ENCODE data around the gene CST4.
"Not testable (repeated sequence)": the region's sequence is repeated elsewhere in the genome, so short reads cannot be mapped to it uniquely, and the experiment has no call there.

The CST4 gene

GRCh38 chr20:23690581-23690980 is 1.7 kb upstream of the CST4 start:
- Histone ChIP-seq H3K36me3 (ENCODE audit: control insufficient read depth, insufficient read depth, low read length) (no peaks in the 10 kb centered on the region), H3K9me3 (ENCODE audit: control insufficient read depth, low read length) (no peaks in the 10 kb centered on the region), H3K4me3 (ENCODE audit: insufficient read depth, low read depth, low read length) (no peak overlapping the region), H3K27me3 (ENCODE audit: control insufficient read depth, insufficient read depth, low read length, poor library complexity, severe bottlenecking) (no peaks in the 10 kb centered on the region), H3K4me1 (ENCODE audit: control insufficient read depth, insufficient read depth, low read length) (no peaks in the 10 kb centered on the region), H3K27ac (ENCODE audit: insufficient read depth, low read depth, low read length, poor library complexity, severe bottlenecking) (no peak overlapping the region)
- 89 to 95% methylated on average over 8 of the region's 8 CpGs for WGBS, 2 experiments

- Histone ChIP-seq H3K4me1 (ENCODE audit: control insufficient read depth, insufficient read depth, low read length) (no peaks in the 10 kb centered on the region), H3K27me3 (ENCODE audit: control insufficient read depth, insufficient read depth, low read length, poor library complexity, severe bottlenecking) (no peaks in the 10 kb centered on the region), H3K36me3 (ENCODE audit: control insufficient read depth, insufficient read depth, low read length) (no peaks in the 10 kb centered on the region), H3K27ac (ENCODE audit: insufficient read depth, low read depth, low read length, poor library complexity, severe bottlenecking) (no peak overlapping the region), H3K9me3 (ENCODE audit: control insufficient read depth, low read length) (no peaks in the 10 kb centered on the region), H3K4me3 (ENCODE audit: insufficient read depth, low read depth, low read length) (no peak overlapping the region)
- WGBS, 2 experiments: 85 to 90% methylated on average over 3 of the region's 3 CpGs
Measured at GRCh38 chr20:23689399-23689690, 507 bp upstream of the CST4 start.

- Histone ChIP-seq H3K4me3 (ENCODE audit: insufficient read depth, low read depth, low read length) (no peak overlapping the region), H3K36me3 (ENCODE audit: control insufficient read depth, insufficient read depth, low read length) (no peaks in the 10 kb centered on the region), H3K27me3 (ENCODE audit: control insufficient read depth, insufficient read depth, low read length, poor library complexity, severe bottlenecking) (no peaks in the 10 kb centered on the region), H3K9me3 (ENCODE audit: control insufficient read depth, low read length) (no peaks in the 10 kb centered on the region), H3K4me1 (ENCODE audit: control insufficient read depth, insufficient read depth, low read length) (no peaks in the 10 kb centered on the region), H3K27ac (ENCODE audit: insufficient read depth, low read depth, low read length, poor library complexity, severe bottlenecking) (no peak overlapping the region)
- WGBS, 2 experiments: 83 to 87% methylated on average over 3 of the region's 3 CpGs
Measured at GRCh38 chr20:23687986-23688385, 852 bp downstream of the CST4 start.

GRCh38 chr20:23686046-23686750 is 2.6 kb downstream of the CST4 start:
- WGBS, 2 experiments: 95% methylated on average over 4 of the region's 4 CpGs
- Histone ChIP-seq H3K36me3 (ENCODE audit: control insufficient read depth, insufficient read depth, low read length) (no peaks in the 10 kb centered on the region), H3K27ac (ENCODE audit: insufficient read depth, low read depth, low read length, poor library complexity, severe bottlenecking) (no peak overlapping the region), H3K27me3 (ENCODE audit: control insufficient read depth, insufficient read depth, low read length, poor library complexity, severe bottlenecking) (no peaks in the 10 kb centered on the region), H3K4me1 (ENCODE audit: control insufficient read depth, insufficient read depth, low read length) (no peaks in the 10 kb centered on the region), H3K9me3 (ENCODE audit: control insufficient read depth, low read length) (no peaks in the 10 kb centered on the region), H3K4me3 (ENCODE audit: insufficient read depth, low read depth, low read length) (no peak overlapping the region)

- WGBS, 2 experiments: 85 to 91% methylated on average over 4 of the region's 4 CpGs
- not testable (repeated sequence) for H3K4me3 ChIP-seq (ENCODE audit: insufficient read depth, low read depth, low read length); H3K36me3 ChIP-seq (ENCODE audit: control insufficient read depth, insufficient read depth, low read length); H3K9me3 ChIP-seq (ENCODE audit: control insufficient read depth, low read length); H3K27me3 ChIP-seq (ENCODE audit: control insufficient read depth, insufficient read depth, low read length, poor library complexity, severe bottlenecking); H3K4me1 ChIP-seq (ENCODE audit: control insufficient read depth, insufficient read depth, low read length); H3K27ac ChIP-seq (ENCODE audit: insufficient read depth, low read depth, low read length, poor library complexity, severe bottlenecking)
Measured at GRCh38 chr20:23685529-23685896, 3.3 kb downstream of the CST4 start.

GRCh38 chr20:23684261-23684660 is 4.6 kb downstream of the CST4 start:
- Histone ChIP-seq H3K9me3 (ENCODE audit: control insufficient read depth, low read length) (no peaks in the 10 kb centered on the region), H3K4me1 (ENCODE audit: control insufficient read depth, insufficient read depth, low read length) (no peaks in the 10 kb centered on the region), H3K27ac (ENCODE audit: insufficient read depth, low read depth, low read length, poor library complexity, severe bottlenecking) (no peak overlapping the region), H3K27me3 (ENCODE audit: control insufficient read depth, insufficient read depth, low read length, poor library complexity, severe bottlenecking) (no peaks in the 10 kb centered on the region), H3K4me3 (ENCODE audit: insufficient read depth, low read depth, low read length) (no peak overlapping the region), H3K36me3 (ENCODE audit: control insufficient read depth, insufficient read depth, low read length) (no peaks in the 10 kb centered on the region)
- WGBS, 2 experiments: 88 to 94% methylated on average over 6 of the region's 6 CpGs

- Histone ChIP-seq H3K27ac (ENCODE audit: insufficient read depth, low read depth, low read length, poor library complexity, severe bottlenecking) (no peak overlapping the region), H3K27me3 (ENCODE audit: control insufficient read depth, insufficient read depth, low read length, poor library complexity, severe bottlenecking) (no peaks in the 10 kb centered on the region), H3K4me3 (ENCODE audit: insufficient read depth, low read depth, low read length) (no peak overlapping the region), H3K4me1 (ENCODE audit: control insufficient read depth, insufficient read depth, low read length) (no peaks in the 10 kb centered on the region), H3K9me3 (ENCODE audit: control insufficient read depth, low read length) (no peaks in the 10 kb centered on the region), H3K36me3 (ENCODE audit: control insufficient read depth, insufficient read depth, low read length) (no peaks in the 10 kb centered on the region)
- WGBS, 2 experiments: 95 to 97% methylated on average over 2 of the region's 2 CpGs
Measured at GRCh38 chr20:23683807-23684206, 5.0 kb downstream of the CST4 start.

GRCh38 chr20:23683281-23683680 is 5.6 kb downstream of the CST4 start:
- 84 to 92% methylated on average over 2 of the region's 2 CpGs for WGBS, 2 experiments

GRCh38 chr20:23680146-23680545 is 8.7 kb downstream of the CST4 start:
- Histone ChIP-seq H3K27me3 (ENCODE audit: control insufficient read depth, insufficient read depth, low read length, poor library complexity, severe bottlenecking) (no peaks in the 10 kb centered on the region), H3K4me3 (ENCODE audit: insufficient read depth, low read depth, low read length) (no peak overlapping the region), H3K27ac (ENCODE audit: insufficient read depth, low read depth, low read length, poor library complexity, severe bottlenecking) (no peak overlapping the region), H3K36me3 (ENCODE audit: control insufficient read depth, insufficient read depth, low read length) (no peaks in the 10 kb centered on the region), H3K4me1 (ENCODE audit: control insufficient read depth, insufficient read depth, low read length) (no peaks in the 10 kb centered on the region), H3K9me3 (ENCODE audit: control insufficient read depth, low read length) (no peaks in the 10 kb centered on the region)

More at GRCh38 chr20:23683281-23683680, 5.6 kb downstream of the CST4 start:
- Histone ChIP-seq H3K27me3 (ENCODE audit: control insufficient read depth, insufficient read depth, low read length, poor library complexity, severe bottlenecking) (no peaks in the 10 kb centered on the region), H3K27ac (ENCODE audit: insufficient read depth, low read depth, low read length, poor library complexity, severe bottlenecking) (no peak overlapping the region), H3K9me3 (ENCODE audit: control insufficient read depth, low read length) (no peaks in the 10 kb centered on the region), H3K36me3 (ENCODE audit: control insufficient read depth, insufficient read depth, low read length) (no peaks in the 10 kb centered on the region), H3K4me3 (ENCODE audit: insufficient read depth, low read depth, low read length) (no peak overlapping the region), H3K4me1 (ENCODE audit: control insufficient read depth, insufficient read depth, low read length) (no peaks in the 10 kb centered on the region)

- Histone ChIP-seq H3K4me1 (ENCODE audit: control insufficient read depth, insufficient read depth, low read length) (no peaks in the 10 kb centered on the region), H3K36me3 (ENCODE audit: control insufficient read depth, insufficient read depth, low read length) (no peaks in the 10 kb centered on the region), H3K27me3 (ENCODE audit: control insufficient read depth, insufficient read depth, low read length, poor library complexity, severe bottlenecking) (no peaks in the 10 kb centered on the region), H3K9me3 (ENCODE audit: control insufficient read depth, low read length) (no peaks in the 10 kb centered on the region), H3K4me3 (ENCODE audit: insufficient read depth, low read depth, low read length) (no peak overlapping the region), H3K27ac (ENCODE audit: insufficient read depth, low read depth, low read length, poor library complexity, severe bottlenecking) (no peak overlapping the region)
- WGBS, 2 experiments: 93 to 95% methylated on average over 7 of the region's 7 CpGs
Measured at GRCh38 chr20:23679133-23680092, 9.4 kb downstream of the CST4 start.

Data from ectodermal cell (in vitro differentiated cells).